Measurements from ENCODE around the gene STK17B. TPM values are rescaled to one million over a fixed set of nuclear protein-coding genes. Genes with fewer than 3 reads are reported as not detected.
"Not testable (repeated sequence)": the region's sequence is repeated elsewhere in the genome, so short reads cannot be mapped to it uniquely, and the experiment has no call there.

STK17B gene
- total and polyA plus RNA-seq, 10 of the 15 experiments (the other 5 are each of a cell fraction or from before 2014, with no cell fraction given): 21.2 to 108 (median 53.7) TPM

- SMC1A ChIA-PET (ENCODE audit: uncharacterized antibody, unreplicated experiment): interaction anchor here (0.7 to 5.4 kb wide), 13 partner anchors 8 to 88 kb away, joined by 3 to 58 read pairs (median 5); no protein-coding TSS in a partner anchor
- RAD21 ChIA-PET (ENCODE audit: unreplicated experiment): interaction anchor here (1.0 to 4.9 kb wide), 7 partner anchors 11 to 110 kb away, joined by 3 to 44 read pairs (median 6); no protein-coding TSS in a partner anchor
- no peak overlapping the region for H3K4me3 ChIP-seq
- ATAC-seq: peak; percentile 29; the same call in 2 of the 3 replicates
- no peaks in the 10 kb centered on the region for H3K9me3 ChIP-seq (replicated peaks; ENCODE audit: control insufficient read depth, insufficient read depth, low read length)
- no peak for DNase-seq (ENCODE audit: low read depth, low spot score)
- FAIRE-seq: no peak
- H3K4me1 ChIP-seq (ENCODE audit: control insufficient read depth, insufficient read depth, low read length): peaks cover 7% of the 10 kb centered on the region
- no peak overlapping the region for H3K4me2 ChIP-seq (ENCODE audit: control insufficient read depth, insufficient read depth)
- H4K20me1 ChIP-seq (ENCODE audit: control insufficient read depth, insufficient read depth): no peaks in the 10 kb centered on the region
- no peaks in the 10 kb centered on the region for H3K36me3 ChIP-seq (ENCODE audit: control insufficient read depth in 2 of 2, insufficient read depth in 2 of 2, low read length in 1 of 2)
- in situ Hi-C loops (cut with MboI): no loop called here
- no peaks in the 10 kb centered on the region for H3K27me3 ChIP-seq (replicated peaks in 1 of 2; ENCODE audit: control insufficient read depth in 2 of 2, insufficient read depth in 2 of 2, low read length in 1 of 2)
- POLR2A ChIA-PET: interaction anchor here (0.6 to 2.1 kb wide), 5 partner anchors 10 to 88 kb away, joined by 3 to 13 read pairs (median 3); no protein-coding TSS in a partner anchor
- CTCF ChIA-PET: interaction anchor here (1.0 to 2.4 kb wide), 5 partner anchors 30 to 110 kb away, joined by 3 to 8 read pairs (median 4); no protein-coding TSS in a partner anchor
- no TSS peak for BruUV-seq (replicated peaks)
- no peaks in the 10 kb centered on the region for H3K79me2 ChIP-seq (ENCODE audit: control insufficient read depth, insufficient read depth, low read length)
- 66% methylated on average over 2 of the region's 2 CpGs for WGBS (ENCODE audit: insufficient coverage, insufficient replicate concordance, low lambda C conversion rate, missing lambda C conversion rate)
- TF ChIP-seq EP300 (IDR thresholded peaks at IDR 0.05; ENCODE audit: borderline replicate concordance in 1 of 2, control insufficient read depth in 1 of 2, low read depth in 2 of 2, low read length in 2 of 2) (0 out of 4 replicates have a peak, but pooled peaks of 1 of the 2 experiments have one; percentile 14), NFYB (IDR thresholded peaks at IDR 0.05; ENCODE audit: insufficient read depth, low read depth, low read length) (no peak), ZNF274 (IDR thresholded peaks at IDR 0.05; ENCODE audit: insufficient read depth, insufficient read length) (no peak), MEF2B (IDR thresholded peaks at IDR 0.05; ENCODE audit: partially characterized antibody, poor library complexity, severe bottlenecking) (peak; percentile 87), IKZF2 (IDR thresholded peaks at IDR 0.05) (peak in 1 of 2 experiments; percentile 13; a peak in 1 of 4 replicates), ZNF24 (IDR thresholded peaks at IDR 0.05) (no peak), BHLHE40 (IDR thresholded peaks at IDR 0.05; ENCODE audit: borderline replicate concordance in 1 of 2, low read depth in 2 of 2, low read length in 1 of 2) (peak in 1 of 2 experiments; percentile 19; a peak in 1 of 4 replicates)
- TF ChIP-seq, protein P1, sequence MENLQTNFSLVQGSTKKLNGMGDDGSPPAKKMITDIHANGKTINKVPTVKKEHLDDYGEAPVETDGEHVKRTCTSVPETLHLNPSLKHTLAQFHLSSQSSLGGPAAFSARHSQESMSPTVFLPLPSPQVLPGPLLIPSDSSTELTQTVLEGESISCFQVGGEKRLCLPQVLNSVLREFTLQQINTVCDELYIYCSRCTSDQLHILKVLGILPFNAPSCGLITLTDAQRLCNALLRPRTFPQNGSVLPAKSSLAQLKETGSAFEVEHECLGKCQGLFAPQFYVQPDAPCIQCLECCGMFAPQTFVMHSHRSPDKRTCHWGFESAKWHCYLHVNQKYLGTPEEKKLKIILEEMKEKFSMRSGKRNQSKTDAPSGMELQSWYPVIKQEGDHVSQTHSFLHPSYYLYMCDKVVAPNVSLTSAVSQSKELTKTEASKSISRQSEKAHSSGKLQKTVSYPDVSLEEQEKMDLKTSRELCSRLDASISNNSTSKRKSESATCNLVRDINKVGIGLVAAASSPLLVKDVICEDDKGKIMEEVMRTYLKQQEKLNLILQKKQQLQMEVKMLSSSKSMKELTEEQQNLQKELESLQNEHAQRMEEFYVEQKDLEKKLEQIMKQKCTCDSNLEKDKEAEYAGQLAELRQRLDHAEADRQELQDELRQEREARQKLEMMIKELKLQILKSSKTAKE (IDR thresholded peaks at IDR 0.05; ENCODE audit: low read depth, poor library complexity, severe bottlenecking): no peak
- TF ChIP-seq, protein P2, sequence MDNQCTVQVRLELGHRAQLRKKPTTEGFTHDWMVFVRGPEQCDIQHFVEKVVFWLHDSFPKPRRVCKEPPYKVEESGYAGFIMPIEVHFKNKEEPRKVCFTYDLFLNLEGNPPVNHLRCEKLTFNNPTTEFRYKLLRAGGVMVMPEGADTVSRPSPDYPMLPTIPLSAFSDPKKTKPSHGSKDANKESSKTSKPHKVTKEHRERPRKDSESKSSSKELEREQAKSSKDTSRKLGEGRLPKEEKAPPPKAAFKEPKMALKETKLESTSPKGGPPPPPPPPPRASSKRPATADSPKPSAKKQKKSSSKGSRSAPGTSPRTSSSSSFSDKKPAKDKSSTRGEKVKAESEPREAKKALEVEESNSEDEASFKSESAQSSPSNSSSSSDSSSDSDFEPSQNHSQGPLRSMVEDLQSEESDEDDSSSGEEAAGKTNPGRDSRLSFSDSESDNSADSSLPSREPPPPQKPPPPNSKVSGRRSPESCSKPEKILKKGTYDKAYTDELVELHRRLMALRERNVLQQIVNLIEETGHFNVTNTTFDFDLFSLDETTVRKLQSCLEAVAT (IDR thresholded peaks at IDR 0.05): 0 out of 2 replicates have a peak, but pooled peaks have one; percentile 52
- H2AFZ ChIP-seq (ENCODE audit: control insufficient read depth, low read depth, low read length): no peak overlapping the region
- intact Hi-C loops (cut with micrococcal nuclease; ENCODE audit: unreplicated experiment): no loop called here
- no peak overlapping the region for H3K27ac ChIP-seq (ENCODE audit: control insufficient read depth, insufficient read depth)
- no peak overlapping the region for H3K9ac ChIP-seq (ENCODE audit: control insufficient read depth, insufficient read depth, low read length)
These were observed 16.6 kb upstream of the STK17B start for GRCh38 chr2:196187898-196188458.

- H4K20me1 ChIP-seq (ENCODE audit: control insufficient read depth, insufficient read depth); H3K36me3 ChIP-seq (ENCODE audit: control insufficient read depth in 2 of 2, insufficient read depth in 2 of 2, low read length in 1 of 2); H3K79me2 ChIP-seq (ENCODE audit: control insufficient read depth, insufficient read depth, low read length); H3K9ac ChIP-seq (ENCODE audit: control insufficient read depth, insufficient read depth, low read length); BruUV-seq (replicated peaks); DNase-seq (ENCODE audit: low read depth, low spot score); FAIRE-seq; H2AFZ ChIP-seq (ENCODE audit: control insufficient read depth, low read depth, low read length); in situ Hi-C loops (cut with MboI); H3K4me2 ChIP-seq (ENCODE audit: control insufficient read depth, insufficient read depth); intact Hi-C loops (cut with micrococcal nuclease; ENCODE audit: unreplicated experiment); H3K27me3 ChIP-seq (replicated peaks in 1 of 2; ENCODE audit: control insufficient read depth in 2 of 2, insufficient read depth in 2 of 2, low read length in 1 of 2); H3K9me3 ChIP-seq (replicated peaks; ENCODE audit: control insufficient read depth, insufficient read depth, low read length); H3K27ac ChIP-seq (ENCODE audit: control insufficient read depth, insufficient read depth); H3K4me3 ChIP-seq; ATAC-seq: not testable (repeated sequence)
- SMC1A ChIA-PET (ENCODE audit: uncharacterized antibody, unreplicated experiment): interaction anchor here (0.7 to 5.4 kb wide), 11 partner anchors 9 to 87 kb away, joined by 3 to 58 read pairs (median 4); no protein-coding TSS in a partner anchor
- RAD21 ChIA-PET (ENCODE audit: unreplicated experiment): interaction anchor here (1.6 to 4.9 kb wide), 3 partner anchors 10 to 89 kb away, joined by 5 to 44 read pairs (median 16); no protein-coding TSS in a partner anchor
- POLR2A ChIA-PET: interaction anchor here (1.0 to 1.1 kb wide), 2 partner anchors 45 to 89 kb away, joined by 3 to 6 read pairs; no protein-coding TSS in a partner anchor
- H3K4me1 ChIP-seq (ENCODE audit: control insufficient read depth, insufficient read depth, low read length): peaks cover 13% of the 10 kb centered on the region
- 100% methylated on average over 2 of the region's 2 CpGs for WGBS (ENCODE audit: insufficient coverage, insufficient replicate concordance, low lambda C conversion rate, missing lambda C conversion rate)
- CTCF ChIA-PET: interaction anchor here (1.0 to 1.9 kb wide), 4 partner anchors 31 to 87 kb away, joined by 3 to 7 read pairs (median 4); no protein-coding TSS in a partner anchor
These were observed 15.9 kb upstream of the STK17B start for GRCh38 chr2:196187175-196187700.

All from GM12878 (cell line).